ENCODE measurements around the gene DCD. TPM values are rescaled to one million over a fixed set of nuclear protein-coding genes. Genes with fewer than 3 reads are reported as not detected.

Gene DCD
- total and polyA plus RNA-seq, 4 donors: not detected

DNA sequence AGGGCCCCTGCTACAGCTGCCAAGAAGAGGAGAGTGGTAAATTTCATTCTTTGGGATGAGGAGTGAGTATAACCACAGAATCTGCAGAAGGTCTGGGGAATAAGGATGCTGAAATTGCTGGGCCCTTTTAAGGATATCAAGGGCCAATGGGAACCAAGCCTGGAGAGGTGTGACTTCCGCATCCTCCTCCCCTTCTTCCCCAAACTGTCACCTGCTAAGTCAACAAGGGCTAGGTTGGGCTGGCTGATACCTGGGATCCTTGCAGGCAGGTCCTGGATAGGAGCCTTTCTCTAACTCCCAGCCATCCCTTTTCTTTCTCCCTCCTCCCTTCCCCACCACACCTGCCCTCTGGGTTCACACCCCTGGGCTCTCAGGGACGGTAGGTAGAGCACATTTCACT is 13.4 kb downstream of the DCD start, which contains the start of gene LACRT:
LACRT (minus strand) TSS at position 101 of the 400 bp plus-strand sequence; CDS start at position 47, 54 bp downstream.
- WGBS (ENCODE audit: insufficient coverage): 100% methylated on average over 1 of the region's 2 CpGs
- no peak for DNase-seq (ENCODE audit: low read depth in 4 of 6, low spot score in 6 of 6)
- no peaks in the 10 kb centered on the region for H3K4me1 ChIP-seq (ENCODE audit: control insufficient read depth, insufficient read depth, low read length)

GRCh38 chr12:54631988-54632728 is 16.0 kb downstream of the DCD start:
- no peak for DNase-seq (ENCODE audit: low read depth in 4 of 6, low spot score in 6 of 6)
- no peak overlapping the region for H3K4me3 ChIP-seq (ENCODE audit: low read depth, low read length)
- H3K4me1 ChIP-seq (ENCODE audit: control insufficient read depth, insufficient read depth, low read length): no peaks in the 10 kb centered on the region
- no peak overlapping the region for H3K27ac ChIP-seq (ENCODE audit: low read depth, low read length)
- peaks cover 2% of the 10 kb centered on the region for H3K9me3 ChIP-seq (ENCODE audit: control insufficient read depth, insufficient read depth, low read length)
- H3K27me3 ChIP-seq (ENCODE audit: control insufficient read depth, insufficient read depth, low read length): no peaks in the 10 kb centered on the region
- 66% methylated on average over 8 of the region's 8 CpGs for WGBS (ENCODE audit: insufficient coverage)
- no peaks in the 10 kb centered on the region for H3K36me3 ChIP-seq (ENCODE audit: control insufficient read depth, insufficient read depth, low read length)

More for the DNA sequence above, 13.4 kb downstream of the DCD start, which contains the start of gene LACRT:
- no peaks in the 10 kb centered on the region for H3K27me3 ChIP-seq (ENCODE audit: control insufficient read depth, insufficient read depth, low read length)
- H3K27ac ChIP-seq (ENCODE audit: low read depth, low read length): no peak within 1 kb of the TSS
- H3K36me3 ChIP-seq (ENCODE audit: control insufficient read depth, insufficient read depth, low read length): no peaks in the 10 kb centered on the region
- H3K4me3 ChIP-seq (ENCODE audit: low read depth, low read length): no peak within 1 kb of the TSS
- H3K9me3 ChIP-seq (ENCODE audit: control insufficient read depth, insufficient read depth, low read length): no peaks in the 10 kb centered on the region

DNA sequence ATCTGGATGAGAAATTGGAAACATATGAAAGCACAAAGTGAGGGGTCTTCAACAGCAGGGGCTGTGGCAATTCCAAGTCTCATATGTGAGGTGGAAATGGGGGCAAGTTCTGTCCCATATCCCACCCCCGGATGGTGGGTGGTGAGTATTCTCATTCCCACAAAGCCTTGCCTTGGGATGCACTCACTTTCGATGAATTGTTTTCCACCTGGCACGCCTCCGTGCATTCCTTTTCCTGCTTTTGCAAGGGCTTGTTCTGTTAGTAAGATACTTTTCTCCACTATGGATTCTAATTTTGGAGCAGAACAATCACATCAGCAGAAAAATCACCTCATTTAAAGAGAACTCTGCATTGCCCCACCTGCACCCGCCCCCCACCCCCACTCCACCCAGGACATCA is 16.6 kb downstream of the DCD start:
- DNase-seq (ENCODE audit: low read depth in 4 of 6, low spot score in 6 of 6): no peak
- Histone ChIP-seq H3K27me3 (ENCODE audit: control insufficient read depth, insufficient read depth, low read length) (no peaks in the 10 kb centered on the region), H3K9me3 (ENCODE audit: control insufficient read depth, insufficient read depth, low read length) (peaks cover 2% of the 10 kb centered on the region), H3K36me3 (ENCODE audit: control insufficient read depth, insufficient read depth, low read length) (no peaks in the 10 kb centered on the region), H3K4me1 (ENCODE audit: control insufficient read depth, insufficient read depth, low read length) (no peaks in the 10 kb centered on the region), H3K4me3 (ENCODE audit: low read depth, low read length) (no peak overlapping the region), H3K27ac (ENCODE audit: low read depth, low read length) (no peak overlapping the region)
- no CpG with 5 or more reads among the region's 5 CpGs for WGBS (ENCODE audit: insufficient coverage)

DNA sequence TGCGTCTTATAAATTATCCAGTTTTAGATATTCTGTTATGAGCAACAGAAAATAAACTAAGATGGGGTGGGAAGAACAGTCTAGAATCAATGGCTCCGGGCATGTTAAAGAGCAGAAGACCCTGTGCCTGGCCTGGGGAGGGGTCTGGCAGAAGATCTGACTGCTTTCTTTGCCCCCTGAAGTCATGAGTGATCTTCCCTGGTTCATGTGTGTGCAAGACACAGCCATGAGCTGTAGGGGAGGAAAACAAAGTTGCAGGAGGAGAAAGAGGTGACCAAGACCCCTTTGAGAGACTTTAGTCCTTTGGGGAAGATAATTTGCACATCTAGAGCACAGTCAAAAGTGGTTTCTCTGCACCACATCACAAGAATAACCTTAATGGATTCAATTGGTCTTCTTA is 18.2 kb downstream of the DCD start:
- 86% methylated on average over 1 of the region's 2 CpGs for WGBS (ENCODE audit: insufficient coverage)
- H3K4me1 ChIP-seq (ENCODE audit: control insufficient read depth, insufficient read depth, low read length): no peaks in the 10 kb centered on the region
- no peak for DNase-seq (ENCODE audit: low read depth in 4 of 6, low spot score in 6 of 6)

DNA sequence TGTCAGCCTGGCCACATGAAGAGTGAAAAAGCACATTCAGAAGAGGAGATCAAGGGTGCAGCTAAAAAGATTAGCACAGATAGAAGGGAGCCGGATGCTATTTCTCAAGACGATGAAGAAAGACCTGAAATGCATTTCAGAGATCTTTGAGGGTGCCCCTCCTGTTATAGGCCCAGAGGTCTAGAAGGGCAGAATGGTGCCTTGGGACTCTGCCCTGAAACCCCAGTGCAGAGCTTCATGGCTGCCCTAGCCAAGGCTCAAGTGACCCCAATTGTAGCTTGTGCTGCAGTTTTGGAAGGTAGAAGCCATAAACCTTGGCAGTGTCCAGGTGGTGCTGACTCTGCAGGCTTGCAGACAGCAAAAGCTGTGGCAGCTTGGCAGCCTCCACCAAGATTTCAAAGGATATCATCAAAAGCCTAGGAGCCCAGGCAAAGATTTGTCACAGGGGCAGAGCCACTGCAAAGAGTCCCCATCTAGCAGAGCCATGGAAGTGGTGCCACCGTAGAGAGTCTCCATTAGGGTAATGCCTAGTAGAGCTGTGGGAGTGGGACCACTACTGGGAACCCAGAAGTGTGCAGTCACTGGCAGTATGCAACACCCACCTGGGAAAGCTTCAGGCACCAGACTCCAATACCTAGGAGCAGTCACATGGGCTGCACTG is 19.8 kb downstream of the DCD start:
- H3K36me3 ChIP-seq (ENCODE audit: control insufficient read depth, insufficient read depth, low read length): no peaks in the 10 kb centered on the region
- no peak overlapping the region for H3K4me3 ChIP-seq (ENCODE audit: low read depth, low read length)
- no peaks in the 10 kb centered on the region for H3K27me3 ChIP-seq (ENCODE audit: control insufficient read depth, insufficient read depth, low read length)
- H3K27ac ChIP-seq (ENCODE audit: low read depth, low read length): no peak overlapping the region
- no peak for DNase-seq (ENCODE audit: low read depth in 4 of 6, low spot score in 6 of 6)
- 99% methylated on average over 3 of the region's 3 CpGs for WGBS (ENCODE audit: insufficient coverage)
- H3K4me1 ChIP-seq (ENCODE audit: control insufficient read depth, insufficient read depth, low read length): no peaks in the 10 kb centered on the region
- H3K9me3 ChIP-seq (ENCODE audit: control insufficient read depth, insufficient read depth, low read length): peaks cover 2% of the 10 kb centered on the region

More for the DNA sequence above, 18.2 kb downstream of the DCD start:
- Histone ChIP-seq H3K27ac (ENCODE audit: low read depth, low read length) (no peak overlapping the region), H3K4me3 (ENCODE audit: low read depth, low read length) (no peak overlapping the region), H3K9me3 (ENCODE audit: control insufficient read depth, insufficient read depth, low read length) (peaks cover 2% of the 10 kb centered on the region), H3K27me3 (ENCODE audit: control insufficient read depth, insufficient read depth, low read length) (no peaks in the 10 kb centered on the region), H3K36me3 (ENCODE audit: control insufficient read depth, insufficient read depth, low read length) (no peaks in the 10 kb centered on the region)

DNA sequence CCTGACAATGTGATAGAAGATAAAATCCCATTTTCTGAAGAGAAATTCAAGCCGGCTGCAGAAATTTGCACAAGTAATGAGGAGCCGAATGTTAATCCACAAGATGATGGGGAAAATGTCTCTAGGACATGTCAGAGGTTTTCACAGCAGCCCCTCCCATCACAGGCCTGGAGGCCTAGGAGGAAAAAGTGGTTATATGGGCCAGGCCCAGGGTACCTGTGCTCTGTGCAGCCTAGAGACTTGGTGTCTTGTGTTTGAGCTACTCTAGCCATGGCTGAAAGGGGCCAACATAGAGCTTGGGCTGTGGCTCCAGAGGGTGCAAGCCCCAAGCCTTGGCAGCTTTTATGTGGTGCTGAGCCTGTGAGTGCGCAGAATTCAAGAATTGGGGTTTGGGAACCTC is 20.9 kb downstream of the DCD start:
- WGBS (ENCODE audit: insufficient coverage): 93% methylated on average over 3 of the region's 3 CpGs

GRCh38 chr12:54625598-54625997 is 22.6 kb downstream of the DCD start:
- H3K27me3 ChIP-seq (ENCODE audit: control insufficient read depth, insufficient read depth, low read length): no peaks in the 10 kb centered on the region
- H3K4me3 ChIP-seq (ENCODE audit: low read depth, low read length): no peak overlapping the region
- no peak overlapping the region for H3K27ac ChIP-seq (ENCODE audit: low read depth, low read length)
- H3K9me3 ChIP-seq (ENCODE audit: control insufficient read depth, insufficient read depth, low read length): peaks cover 2% of the 10 kb centered on the region
- H3K36me3 ChIP-seq (ENCODE audit: control insufficient read depth, insufficient read depth, low read length): no peaks in the 10 kb centered on the region
- H3K4me1 ChIP-seq (ENCODE audit: control insufficient read depth, insufficient read depth, low read length): no peaks in the 10 kb centered on the region
- DNase-seq (ENCODE audit: low read depth in 4 of 6, low spot score in 6 of 6): no peak

More for the DNA sequence above, 20.9 kb downstream of the DCD start:
- no peak for DNase-seq (ENCODE audit: low read depth in 4 of 6, low spot score in 6 of 6)
- H3K9me3 ChIP-seq (ENCODE audit: control insufficient read depth, insufficient read depth, low read length): peaks cover 2% of the 10 kb centered on the region
- H3K36me3 ChIP-seq (ENCODE audit: control insufficient read depth, insufficient read depth, low read length): no peaks in the 10 kb centered on the region
- H3K27ac ChIP-seq (ENCODE audit: low read depth, low read length): no peak overlapping the region
- no peaks in the 10 kb centered on the region for H3K27me3 ChIP-seq (ENCODE audit: control insufficient read depth, insufficient read depth, low read length)
- H3K4me3 ChIP-seq (ENCODE audit: low read depth, low read length): no peak overlapping the region
- no peaks in the 10 kb centered on the region for H3K4me1 ChIP-seq (ENCODE audit: control insufficient read depth, insufficient read depth, low read length)

- H3K4me3 ChIP-seq (ENCODE audit: low read depth, low read length): no peak overlapping the region
- peak in 1 of 6 donors; percentile 16 for DNase-seq (ENCODE audit: low read depth in 4 of 6, low spot score in 6 of 6)
- H3K27me3 ChIP-seq (ENCODE audit: control insufficient read depth, insufficient read depth, low read length): no peaks in the 10 kb centered on the region
- no peaks in the 10 kb centered on the region for H3K4me1 ChIP-seq (ENCODE audit: control insufficient read depth, insufficient read depth, low read length)
- WGBS (ENCODE audit: insufficient coverage): no CpG with 5 or more reads among the region's 5 CpGs
- no peaks in the 10 kb centered on the region for H3K36me3 ChIP-seq (ENCODE audit: control insufficient read depth, insufficient read depth, low read length)
- H3K27ac ChIP-seq (ENCODE audit: low read depth, low read length): no peak overlapping the region
- peaks cover 2% of the 10 kb centered on the region for H3K9me3 ChIP-seq (ENCODE audit: control insufficient read depth, insufficient read depth, low read length)
These were observed 23.6 kb downstream of the DCD start for GRCh38 chr12:54624315-54625279.

GRCh38 chr12:54622463-54623183 is 25.5 kb downstream of the DCD start:
- H3K36me3 ChIP-seq (ENCODE audit: control insufficient read depth, insufficient read depth, low read length): no peaks in the 10 kb centered on the region
- no peak overlapping the region for H3K27ac ChIP-seq (ENCODE audit: low read depth, low read length)
- H3K4me1 ChIP-seq (ENCODE audit: control insufficient read depth, insufficient read depth, low read length): no peaks in the 10 kb centered on the region
- H3K27me3 ChIP-seq (ENCODE audit: control insufficient read depth, insufficient read depth, low read length): no peaks in the 10 kb centered on the region
- no peak for DNase-seq (ENCODE audit: low read depth in 4 of 6, low spot score in 6 of 6)
- H3K9me3 ChIP-seq (ENCODE audit: control insufficient read depth, insufficient read depth, low read length): peaks cover 2% of the 10 kb centered on the region
- H3K4me3 ChIP-seq (ENCODE audit: low read depth, low read length): no peak overlapping the region

Measured in spinal cord (tissue), 10 donors.